H1 (cell line): Measurements from ENCODE around the gene ASPN. TPM values are rescaled to one million over a fixed set of nuclear protein-coding genes. Genes with fewer than 3 reads are reported as not detected.

ENCODE experiments used
- CTCF ChIA-PET: fragments of 300-600 bp; sonication (Branson Sonifier 250); formaldehyde crosslinking; loops from one replicate; lab custom pipeline; 2021; ENCODE audit not compliant: partially characterized antibody; lab: Charles Lee
- POLR2A ChIA-PET: fragments of 300-600 bp; sonication (Branson Sonifier 250); formaldehyde crosslinking; loops from one replicate; lab custom pipeline; 2021; ENCODE audit warnings: inconsistent platforms; ENCODE audit not compliant: partially characterized antibody; lab: Charles Lee
- DNase-seq, 2 experiments: peaks; one replicate each; pipeline versions ENCODE4 v3.0.0 to v3.0.0-alpha.2; 2010 to 2022; ENCODE audit warnings: low spot score in 2 of 2, low read depth in 1 of 2, mixed read lengths in 1 of 2
- FAIRE-seq: peaks from 2 replicates; lab custom pipeline; 2011; peaks lifted over from hg19 to GRCh38; lab: Jason Lieb, UNC
- H2AFZ ChIP-seq: 2 replicates; pipeline ENCODE4 v1.8.1; 2012; ENCODE audit warnings: low read length, inconsistent platforms
- H2AK5ac ChIP-seq: 2 replicates; pipeline ENCODE4 v1.6.1; 2013; ENCODE audit warnings: low read depth, low read length
- H2BK120ac ChIP-seq: replicated peaks from 2 replicates; pipeline ENCODE3; 2013; ENCODE audit warnings: low read depth, low read length, inconsistent platforms
- H2BK12ac ChIP-seq: 2 replicates; pipeline ENCODE4 v1.6.1; 2013; ENCODE audit warnings: low read depth, low read length
- H2BK15ac ChIP-seq: 2 replicates; pipeline ENCODE4 v1.6.1; 2013; ENCODE audit warnings: low read length
- H2BK20ac ChIP-seq: 2 replicates; pipeline ENCODE4 v1.6.1; 2013; ENCODE audit warnings: low read length
- H2BK5ac ChIP-seq: 2 replicates; pipeline ENCODE4 v1.6.1; 2013; ENCODE audit warnings: low read depth, low read length
- H3K14ac ChIP-seq: 2 replicates; pipeline ENCODE4 v1.6.1; 2013; ENCODE audit warnings: inconsistent platforms; ENCODE audit not compliant: insufficient read length
- H3K18ac ChIP-seq: 2 replicates; pipeline ENCODE4 v1.6.1; 2013; ENCODE audit warnings: low read length; ENCODE audit errors: extremely low read depth
- H3K23ac ChIP-seq: 2 replicates; pipeline ENCODE4 v1.6.1; 2013; ENCODE audit warnings: inconsistent platforms; ENCODE audit not compliant: insufficient read length
- H3K23me2 ChIP-seq: 2 replicates; pipeline ENCODE4 v1.6.1; 2013; ENCODE audit warnings: low read depth, low read length
- H3K27ac ChIP-seq: 2 replicates; pipeline ENCODE4 v1.6.1; 2011; ENCODE audit warnings: low read depth, low read length, inconsistent platforms
- H3K27me3 ChIP-seq, 4 experiments: replicated peaks in 1 of 4; 1 replicate in 1 of 4; 2 replicates in 3 of 4; pipeline versions ENCODE4 v1.6.1 to v1.8.1; 2011 to 2013; ENCODE audit warnings: low read length in 3 of 4, mild to moderate bottlenecking in 3 of 4, inconsistent platforms in 2 of 4, mixed read lengths in 2 of 4, moderate library complexity in 1 of 4; ENCODE audit not compliant: control insufficient read depth in 3 of 4, insufficient read depth in 3 of 4; ENCODE audit errors: extremely low read depth in 1 of 4
- H3K36me3 ChIP-seq, 4 experiments: 2 replicates each; pipeline versions ENCODE4 v1.6.1 to v1.8.1; 2011 to 2013; ENCODE audit warnings: mild to moderate bottlenecking in 4 of 4, low read length in 3 of 4, moderate library complexity in 2 of 4, control low read depth in 1 of 4, inconsistent platforms in 1 of 4; ENCODE audit not compliant: insufficient read depth in 4 of 4, control insufficient read depth in 2 of 4
- H3K4ac ChIP-seq: replicated peaks from 2 replicates; pipeline ENCODE3; 2013; ENCODE audit warnings: low read length, low read depth, mixed read lengths, inconsistent platforms; ENCODE audit not compliant: insufficient read length
- H3K4me1 ChIP-seq, 4 experiments: replicated peaks in 1 of 4; 1 replicate in 1 of 4; 2 replicates in 3 of 4; pipeline versions ENCODE4 v1.6.1 to v1.8.1; 2011 to 2013; ENCODE audit warnings: low read length in 3 of 4, inconsistent platforms in 2 of 4, mixed read lengths in 1 of 4; ENCODE audit not compliant: insufficient read depth in 4 of 4, control insufficient read depth in 3 of 4
- H3K4me2 ChIP-seq, 2 experiments: 2 replicates each; pipeline versions ENCODE4 v1.6.1 to v1.8.1; 2011 to 2013; ENCODE audit warnings: low read depth in 2 of 2, low read length in 2 of 2, control low read depth in 1 of 2, inconsistent platforms in 1 of 2, mild to moderate bottlenecking in 1 of 2; ENCODE audit not compliant: insufficient read depth in 1 of 2
- H3K4me3 ChIP-seq, 4 experiments: fragments of 200-600, 300-600 bp in 1 of 4; sonication (generic), shearing (Covaris generic), sonication (Bioruptor Twin) in 1 of 4; 2 replicates each; pipeline versions ENCODE4 v1.5.1 to v1.8.1; 2011 to 2016; ENCODE audit warnings: low read length in 4 of 4, low read depth in 3 of 4, control low read depth in 2 of 4, inconsistent platforms in 2 of 4, mild to moderate bottlenecking in 2 of 4, mixed read lengths in 1 of 4, moderate library complexity in 1 of 4; ENCODE audit not compliant: insufficient read depth in 2 of 4; ENCODE audit errors: extremely low read depth in 1 of 4
- H3K56ac ChIP-seq: replicated peaks from 2 replicates; pipeline ENCODE3; 2013; ENCODE audit warnings: low read depth, mild to moderate bottlenecking, mixed read lengths, low read length, inconsistent platforms; ENCODE audit not compliant: insufficient read length
- H3K79me1 ChIP-seq: 2 replicates; pipeline ENCODE4 v1.6.1; 2013; ENCODE audit warnings: low read depth, low read length, control low read depth
- H3K79me2 ChIP-seq, 2 experiments: 2 replicates each; pipeline versions ENCODE4 v1.6.1 to v1.8.1; 2012 to 2013; ENCODE audit warnings: low read length in 2 of 2, mild to moderate bottlenecking in 2 of 2, inconsistent platforms in 1 of 2; ENCODE audit not compliant: insufficient read depth in 2 of 2, control insufficient read depth in 1 of 2
- H3K9ac ChIP-seq, 4 experiments: replicated peaks in 1 of 4; 1 replicate in 1 of 4; 2 replicates in 3 of 4; pipeline versions ENCODE4 v1.6.1 to v1.8.1; 2011 to 2013; ENCODE audit warnings: low read depth in 3 of 4, low read length in 3 of 4, control low read depth in 2 of 4, mild to moderate bottlenecking in 2 of 4, moderate library complexity in 2 of 4, inconsistent platforms in 1 of 4; ENCODE audit errors: extremely low read depth in 1 of 4
- H3K9me3 ChIP-seq, 2 experiments: 2 replicates each; pipeline versions ENCODE4 v1.6.1 to v1.8.1; 2012 to 2013; ENCODE audit warnings: mild to moderate bottlenecking in 2 of 2, moderate library complexity in 2 of 2, control low read depth in 1 of 2, inconsistent platforms in 1 of 2, low read depth in 1 of 2, low read length in 1 of 2, mixed read lengths in 1 of 2; ENCODE audit not compliant: insufficient read depth in 2 of 2
- H4K20me1 ChIP-seq, 2 experiments: replicated peaks in 1 of 2; 2 replicates each; pipeline versions ENCODE3 to v1.8.1; 2011 to 2013; ENCODE audit warnings: inconsistent platforms in 2 of 2, low read length in 2 of 2, mild to moderate bottlenecking in 1 of 2; ENCODE audit not compliant: insufficient read depth in 2 of 2, control insufficient read depth in 1 of 2
- H4K5ac ChIP-seq: 2 replicates; pipeline ENCODE4 v1.6.1; 2013; ENCODE audit warnings: low read length, low read depth, mixed read lengths, inconsistent platforms; ENCODE audit not compliant: insufficient read length
- H4K8ac ChIP-seq: 2 replicates; pipeline ENCODE4 v1.8.0; 2013; ENCODE audit warnings: mild to moderate bottlenecking, moderate library complexity, low read length, inconsistent platforms; ENCODE audit not compliant: insufficient read depth; ENCODE audit errors: extremely low read depth
- H4K91ac ChIP-seq: replicated peaks from 2 replicates; pipeline ENCODE3; 2013; ENCODE audit warnings: low read length, mixed read lengths, inconsistent platforms; ENCODE audit not compliant: insufficient read length
- JUN ChIP-seq: IDR thresholded peaks from 2 replicates; pipeline ENCODE4 v1.6.1; 2011; ENCODE audit warnings: low read depth, mild to moderate bottlenecking, improper control_type of control experiment, low read length
- WGBS, 2 experiments: shearing (Covaris generic) in 1 of 2; methylation state at CpG; one replicate each; pipeline versions ENCODE4 v1.1.6 to v1.1.7; 2013 to 2015; ENCODE audit warnings: low lambda C conversion rate in 2 of 2, mixed read lengths in 2 of 2, inconsistent platforms in 1 of 2, low coverage in 1 of 2, missing lambda C conversion rate in 1 of 2; ENCODE audit not compliant: insufficient replicate concordance in 2 of 2, insufficient coverage in 1 of 2, insufficient read length in 1 of 2; ENCODE audit errors: extremely low coverage in 1 of 2, missing lambda C conversion rate in 1 of 2; 5-methylcytosine and 5-hydroxymethylcytosine counted together
- polyA plus RNA-seq, 7 experiments: library from polyadenylated mRNA; depleted of rRNA in 3 of 7; stranded (reverse) in 5 of 7; unstranded in 2 of 7; fragments of >200 nt in 5 of 7; fragments of 200-250 nt in 2 of 7; gene quantifications; 1 replicate in 5 of 7; 2 replicates in 1 of 7; 4 replicates in 1 of 7; pipeline versions ENCODE4 v1.2.1 to v1.2.3, GENCODE V29; 2011 to 2013; ENCODE audit warnings: missing spikeins in 2 of 7, mixed read lengths in 2 of 7
- total RNA-seq: library from RNA; stranded (reverse); fragmentation: NEBNext Ultra II Directional; extraction: Animal tissue kit (Norgen Biotek cat#: 25700); gene quantifications from 2 replicates; pipeline ENCODE4 v1.2.1, GENCODE V29; 2021

ASPN gene
- total and polyA plus RNA-seq, 2 of the 8 experiments (the other 6 are each of a cell fraction or from before 2014, with no cell fraction given) = not detected

GRCh38 chr9:92509050-92509449, 26.7 kb upstream of the ASPN start:
- Histone ChIP-seq H2BK20ac (no peak overlapping the region), H4K20me1 (no peaks in the 10 kb centered on the region), H3K18ac (no peak overlapping the region), H3K14ac (no peak overlapping the region), H3K79me1 (no peaks in the 10 kb centered on the region), H2AK5ac (no peak overlapping the region), H3K36me3 (no peaks in the 10 kb centered on the region), H3K79me2 (no peaks in the 10 kb centered on the region), H3K4ac (no peak overlapping the region), H2BK15ac (no peak overlapping the region), H3K9me3 (no peaks in the 10 kb centered on the region), H2BK12ac (no peak overlapping the region), H3K4me1 (peaks cover 0 to 2% (median 0%) of the 10 kb centered on the region in 4 experiments; a peak in 2 of 7 replicates), H3K23me2 (no peaks in the 10 kb centered on the region), H3K56ac (no peak overlapping the region), H3K27me3 (no peaks in the 10 kb centered on the region), H4K8ac (no peak overlapping the region), H4K91ac (no peak overlapping the region), H3K27ac (no peak overlapping the region), H3K23ac (no peak overlapping the region), H4K5ac (no peak overlapping the region), H2BK120ac (no peak overlapping the region), H2BK5ac (no peak overlapping the region), H3K4me2 (no peak overlapping the region), H3K9ac (no peak overlapping the region), H3K4me3 (no peak overlapping the region), H2AFZ (no peak overlapping the region)
- no peak for DNase-seq
- TF ChIP-seq JUN = no peak
- FAIRE-seq = no peak
- WGBS, 2 experiments = 92% methylated on average over 5 of the region's 5 CpGs; no CpG with 5 or more reads in 1 of the 2 experiments
- ChIA-PET CTCF (no interaction called here), POLR2A (no interaction called here)
